HepG2 (cell line): ENCODE data around the gene DPEP3. TPM values are rescaled to one million over a fixed set of nuclear protein-coding genes. Genes with fewer than 3 reads are reported as not detected.

Experiments used
- AKNA ChIP-seq: sonication (generic); formaldehyde crosslinking; IDR thresholded peaks from 2 replicates; pipeline ENCODE4 v1.4.0; 2020; ENCODE audit warnings: missing genetic modification reagents, borderline replicate concordance
- DBP ChIP-seq: sonication (generic); formaldehyde crosslinking; IDR thresholded peaks from 2 replicates; pipeline ENCODE4 v1.4.0; 2020; ENCODE audit warnings: missing genetic modification reagents; ENCODE audit errors: not compliant biosample characterization
- GLMP ChIP-seq: sonication (generic); formaldehyde crosslinking; IDR thresholded peaks from 2 replicates; pipeline ENCODE4 v1.9.0; 2021; ENCODE audit warnings: missing genetic modification reagents, mild to moderate bottlenecking, borderline replicate concordance
- HIC2 ChIP-seq: sonication (generic); formaldehyde crosslinking; IDR thresholded peaks from 2 replicates; pipeline ENCODE4 v1.9.0; 2022; ENCODE audit warnings: low read depth, missing genetic modification reagents
- SAFB2 ChIP-seq: sonication (generic); formaldehyde crosslinking; IDR thresholded peaks from 2 replicates; pipeline ENCODE4 v1.5.1; 2020; ENCODE audit warnings: missing genetic modification reagents, low read depth, mild to moderate bottlenecking, borderline replicate concordance
- TRIM22 ChIP-seq: fragments of 450-650 bp; IDR thresholded peaks from 2 replicates; pipeline ENCODE4 v1.6.1; 2017
- U2AF2 ChIP-seq: fragments of 200-400 bp; formaldehyde crosslinking; IDR thresholded peaks from 2 replicates; pipeline ENCODE4 v1.6.1; 2017; ENCODE audit warnings: low read depth, mild to moderate bottlenecking, low read length
- UBTF ChIP-seq: sonication (generic); formaldehyde crosslinking; IDR thresholded peaks from 2 replicates; pipeline ENCODE4 v1.4.0; 2020; ENCODE audit warnings: mild to moderate bottlenecking, missing genetic modification reagents
- ZNF644 ChIP-seq: IDR thresholded peaks from 2 replicates; pipeline ENCODE4 v1.6.1; 2016; ENCODE audit warnings: low read depth
- ZNF792 ChIP-seq: IDR thresholded peaks from 2 replicates; pipeline ENCODE4 v1.6.1; 2016
- polyA plus RNA-seq, 8 experiments: library from polyadenylated mRNA; depleted of rRNA in 3 of 8; stranded (reverse) in 7 of 8; unstranded in 1 of 8; fragments of >200 nt; fragmentation: Illumina TruSeq in 4 of 8; extraction: Trizol in 4 of 8; gene quantifications; 2 replicates each; pipeline versions ENCODE4 v1.2.1 to v1.2.3, GENCODE V29; 2011 to 2016; ENCODE audit warnings: low read depth in 4 of 8, missing spikeins in 1 of 8, mixed read lengths in 1 of 8; ENCODE audit not compliant: insufficient read depth in 1 of 8
- total RNA-seq, 5 experiments: library from RNA; depleted of rRNA; stranded (reverse); fragments of >200 nt; fragmentation: Illumina TruSeq; extraction: Trizol; gene quantifications; 2 replicates each; pipeline ENCODE4 v1.2.3, GENCODE V29; 2016; ENCODE audit warnings: low read depth in 1 of 5

The DPEP3 gene
- total and polyA plus RNA-seq, 2 of the 13 experiments (the other 11 are each of a cell fraction or from before 2014, with no cell fraction given), result not detected

GRCh38 chr16:67993207-67994039 is 13.1 kb upstream of the DPEP3 start (continued):
- TF ChIP-seq GLMP (CRISPR knock-in tag) (no peak), UBTF (CRISPR knock-in tag) (peak; percentile 55), U2AF2 (no peak), TRIM22 (no peak), DBP (no peak), ZNF792 (CRISPR knock-in tag) (peak; percentile 75), AKNA (CRISPR knock-in tag) (no peak), SAFB2 (CRISPR knock-in tag) (peak; percentile 92), HIC2 (CRISPR knock-in tag) (peak; percentile 17; the same call in 1 of the 2 replicates), ZNF644 (CRISPR knock-in tag) (no peak)
